GM03348 (cell line): ENCODE data around the gene SLC44A2.
"Not testable (repeated sequence)": the region's sequence is repeated elsewhere in the genome, so short reads cannot be mapped to it uniquely, and the experiment has no call there.

ENCODE experiments used
- DNase-seq: peaks from one replicate; pipeline ENCODE4 v3.0.0; 2012; ENCODE audit warnings: low spot score

SLC44A2 gene

GRCh38 chr19:10651851-10652250, 26.5 kb downstream of the SLC44A2 start:
- no peak for DNase-seq

- DNase-seq, result no peak
Measured at GRCh38 chr19:10653482-10653731, 28.1 kb downstream of the SLC44A2 start.

GRCh38 chr19:10653732-10654609, 28.6 kb downstream of the SLC44A2 start, which contains the start of gene ILF3:
TSS of gene ILF3 (plus strand) at chr19:10654346. CDS start at chr19:10670606, 16,260 bp downstream.
- peak; percentile 98 for DNase-seq

GRCh38 chr19:10654610-10655456, 29.5 kb downstream of the SLC44A2 start:
- peak; percentile 96 for DNase-seq

- DNase-seq, result peak; percentile 26
Measured at GRCh38 chr19:10655457-10656312, 30.3 kb downstream of the SLC44A2 start.

- no peak for DNase-seq
Measured at GRCh38 chr19:10660346-10660745, 35.0 kb downstream of the SLC44A2 start.

GRCh38 chr19:10661946-10662345, 36.6 kb downstream of the SLC44A2 start:
- no peak for DNase-seq

- DNase-seq, result no peak
Measured at GRCh38 chr19:10662384-10663251, 37.3 kb downstream of the SLC44A2 start.

- not testable (repeated sequence) for DNase-seq
Measured at GRCh38 chr19:10663252-10663563, 37.9 kb downstream of the SLC44A2 start.

GRCh38 chr19:10667867-10668266, 42.5 kb downstream of the SLC44A2 start:
- DNase-seq, result no peak

GRCh38 chr19:10669246-10669645, 43.9 kb downstream of the SLC44A2 start:
- no peak for DNase-seq

- DNase-seq, result peak; percentile 61
Measured at GRCh38 chr19:10670182-10670581, 44.8 kb downstream of the SLC44A2 start.

GRCh38 chr19:10670876-10671804, 45.8 kb downstream of the SLC44A2 start:
- DNase-seq, result no peak

- not testable (repeated sequence) for DNase-seq
Measured at GRCh38 chr19:10671922-10672321, 46.6 kb downstream of the SLC44A2 start.

- DNase-seq, result not testable (repeated sequence)
Measured at GRCh38 chr19:10675214-10675613, 49.9 kb downstream of the SLC44A2 start.

- DNase-seq, result no peak
Measured at GRCh38 chr19:10677751-10678150, 52.4 kb downstream of the SLC44A2 start.

GRCh38 chr19:10678813-10679212, 53.5 kb downstream of the SLC44A2 start:
- DNase-seq, result no peak

GRCh38 chr19:10679743-10680142, 54.4 kb downstream of the SLC44A2 start:
- DNase-seq, result no peak

GRCh38 chr19:10680545-10681135, 55.3 kb downstream of the SLC44A2 start:
- no peak for DNase-seq

- DNase-seq, result no peak
Measured at GRCh38 chr19:10681658-10682057, 56.3 kb downstream of the SLC44A2 start.
